HepG2 (cell line): ENCODE results near the gene IFNAR1.

Experiments used
- CBX5 ChIP-seq: sonication (generic); formaldehyde crosslinking; IDR thresholded peaks from 2 replicates; pipeline ENCODE4 v1.4.0; 2020; ENCODE audit warnings: missing genetic modification reagents, borderline replicate concordance
- CREM ChIP-seq, 2 experiments: sonication (generic) in 1 of 2; formaldehyde crosslinking in 1 of 2; IDR thresholded peaks; 2 replicates each; pipeline versions ENCODE4 v1.4.0 to v1.6.1; 2016 to 2020; ENCODE audit warnings: antibody characterized with exemption in 1 of 2, mild to moderate bottlenecking in 1 of 2, missing genetic modification reagents in 1 of 2
- ZNF230 ChIP-seq: sonication (generic); formaldehyde crosslinking; IDR thresholded peaks from 2 replicates; pipeline ENCODE4 v1.4.0; 2020; ENCODE audit warnings: mild to moderate bottlenecking, missing genetic modification reagents
- ZNF350 ChIP-seq: sonication (generic); formaldehyde crosslinking; IDR thresholded peaks from 2 replicates; pipeline ENCODE4 v1.4.0; 2020; ENCODE audit warnings: mild to moderate bottlenecking, low read depth, missing genetic modification reagents, borderline replicate concordance
- TF ChIP-seq, protein P1 (sequence below): sonication (generic); formaldehyde crosslinking; IDR thresholded peaks from 2 replicates; pipeline ENCODE4 v1.5.0; 2020; ENCODE audit warnings: mild to moderate bottlenecking, missing genetic modification reagents, moderate library complexity

DNA sequence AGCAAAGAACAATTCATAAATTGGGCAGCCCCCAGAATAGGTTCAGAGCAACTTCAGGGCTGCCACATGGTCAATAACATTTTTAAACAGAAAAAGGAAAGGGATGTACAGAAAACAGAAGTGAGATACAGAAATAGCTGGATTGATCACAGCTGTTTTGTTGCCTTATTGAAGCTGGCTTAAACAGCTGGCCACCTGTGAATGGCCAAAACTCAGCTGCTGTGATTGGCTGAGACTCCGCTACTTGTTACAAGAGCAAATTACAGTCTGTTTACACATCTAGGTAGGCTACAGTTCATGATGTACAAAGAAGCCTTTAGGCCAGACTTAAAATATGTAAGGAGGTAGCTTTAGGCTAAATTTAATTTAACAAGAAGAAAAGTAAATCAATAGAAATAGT, 11.6 kb upstream of the IFNAR1 start:
- no peak for TF ChIP-seq ZNF350 (CRISPR knock-in tag)
- no peak for TF ChIP-seq CREM (IDR thresholded peaks at IDR 0.05)
- TF ChIP-seq CREM (CRISPR knock-in tag; IDR thresholded peaks at IDR 0.05): no peak
- TF ChIP-seq, protein P1, sequence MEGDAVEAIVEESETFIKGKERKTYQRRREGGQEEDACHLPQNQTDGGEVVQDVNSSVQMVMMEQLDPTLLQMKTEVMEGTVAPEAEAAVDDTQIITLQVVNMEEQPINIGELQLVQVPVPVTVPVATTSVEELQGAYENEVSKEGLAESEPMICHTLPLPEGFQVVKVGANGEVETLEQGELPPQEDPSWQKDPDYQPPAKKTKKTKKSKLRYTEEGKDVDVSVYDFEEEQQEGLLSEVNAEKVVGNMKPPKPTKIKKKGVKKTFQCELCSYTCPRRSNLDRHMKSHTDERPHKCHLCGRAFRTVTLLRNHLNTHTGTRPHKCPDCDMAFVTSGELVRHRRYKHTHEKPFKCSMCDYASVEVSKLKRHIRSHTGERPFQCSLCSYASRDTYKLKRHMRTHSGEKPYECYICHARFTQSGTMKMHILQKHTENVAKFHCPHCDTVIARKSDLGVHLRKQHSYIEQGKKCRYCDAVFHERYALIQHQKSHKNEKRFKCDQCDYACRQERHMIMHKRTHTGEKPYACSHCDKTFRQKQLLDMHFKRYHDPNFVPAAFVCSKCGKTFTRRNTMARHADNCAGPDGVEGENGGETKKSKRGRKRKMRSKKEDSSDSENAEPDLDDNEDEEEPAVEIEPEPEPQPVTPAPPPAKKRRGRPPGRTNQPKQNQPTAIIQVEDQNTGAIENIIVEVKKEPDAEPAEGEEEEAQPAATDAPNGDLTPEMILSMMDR (CRISPR knock-in tag): no peak
- TF ChIP-seq CBX5 (CRISPR knock-in tag): no peak
- no peak for TF ChIP-seq ZNF230
